ENCODE results near the gene HPN. TPM values are rescaled to one million over a fixed set of nuclear protein-coding genes. Genes with fewer than 3 reads are reported as not detected.

The HPN gene
- total and polyA plus RNA-seq, 2 of the 13 experiments (the other 11 are each of a cell fraction or from before 2014, with no cell fraction given), result 46.7 to 261 TPM

DNA sequence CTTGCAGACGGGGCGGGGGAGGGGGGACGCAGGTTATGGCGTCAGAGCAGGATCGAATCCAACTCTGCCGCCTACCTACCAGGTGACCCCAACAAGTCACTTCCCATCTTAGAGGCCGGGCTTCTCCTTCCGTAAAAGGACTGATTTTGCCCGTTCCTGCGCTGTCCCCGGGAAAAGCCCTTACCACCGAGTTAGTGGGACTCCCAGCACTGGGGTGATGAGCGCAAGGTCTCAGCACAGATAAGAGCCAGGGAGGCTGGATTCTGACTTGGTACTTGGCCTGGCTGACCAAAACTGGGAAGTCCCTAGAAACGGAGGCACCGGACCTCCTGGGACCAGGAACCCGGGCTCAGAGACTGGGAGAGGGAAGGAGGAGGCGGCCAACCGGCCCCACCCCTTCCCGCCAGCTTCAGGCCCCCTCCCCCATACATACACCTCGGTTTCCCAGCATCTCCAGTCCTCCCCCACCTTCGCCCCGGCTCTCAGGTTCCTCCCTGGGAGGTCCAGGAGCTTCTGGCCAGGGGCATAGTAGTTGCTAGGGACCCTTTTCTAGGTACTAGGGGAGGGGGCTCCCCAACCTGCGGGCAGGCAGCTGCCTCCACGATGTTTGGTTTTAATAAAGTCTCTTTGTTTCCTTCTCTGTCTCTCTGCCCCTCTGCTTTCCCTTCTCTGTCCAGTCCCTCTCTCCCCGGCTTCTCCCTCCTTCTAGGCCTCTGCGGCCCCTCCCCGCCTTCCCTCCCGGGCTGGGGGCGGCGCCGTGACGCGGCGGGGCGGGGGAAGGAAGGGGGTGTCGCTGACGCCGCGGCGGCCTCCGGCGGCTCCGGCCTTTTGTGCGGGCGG lies 41.8 kb upstream of the HPN start, which contains the start of gene GRAMD1A (continued):
- TF ChIP-seq, protein P1, sequence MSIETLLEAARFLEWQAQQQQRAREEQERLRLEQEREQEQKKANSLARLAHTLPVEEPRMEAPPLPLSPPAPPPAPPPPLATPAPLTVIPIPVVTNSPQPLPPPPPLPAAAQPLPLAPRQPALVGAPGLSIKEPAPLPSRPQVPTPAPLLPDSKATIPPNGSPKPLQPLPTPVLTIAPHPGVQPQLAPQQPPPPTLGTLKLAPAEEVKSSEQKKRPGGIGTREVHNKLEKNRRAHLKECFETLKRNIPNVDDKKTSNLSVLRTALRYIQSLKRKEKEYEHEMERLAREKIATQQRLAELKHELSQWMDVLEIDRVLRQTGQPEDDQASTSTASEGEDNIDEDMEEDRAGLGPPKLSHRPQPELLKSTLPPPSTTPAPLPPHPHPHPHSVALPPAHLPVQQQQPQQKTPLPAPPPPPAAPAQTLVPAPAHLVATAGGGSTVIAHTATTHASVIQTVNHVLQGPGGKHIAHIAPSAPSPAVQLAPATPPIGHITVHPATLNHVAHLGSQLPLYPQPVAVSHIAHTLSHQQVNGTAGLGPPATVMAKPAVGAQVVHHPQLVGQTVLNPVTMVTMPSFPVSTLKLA (IDR thresholded peaks at IDR 0.05), result no peak
- TF ChIP-seq ISL2 (CRISPR knock-in tag; IDR thresholded peaks at IDR 0.05) (no peak), ZFP82 (CRISPR knock-in tag; IDR thresholded peaks at IDR 0.05; ENCODE audit: borderline replicate concordance) (no peak), TP53 (CRISPR knock-in tag; conservative IDR thresholded peaks at IDR 0.05) (0 out of 2 replicates have a peak, but pooled peaks have one; percentile 29), EP300 (IDR thresholded peaks at IDR 0.05; ENCODE audit: low read depth in 2 of 2, low read length in 2 of 2) (0 out of 4 replicates have a peak, but pooled peaks of 1 of the 2 experiments have one; percentile 16), EP300 (CRISPR knock-in tag; IDR thresholded peaks at IDR 0.05; ENCODE audit: borderline replicate concordance) (no peak)
- TF ChIP-seq, protein P2, sequence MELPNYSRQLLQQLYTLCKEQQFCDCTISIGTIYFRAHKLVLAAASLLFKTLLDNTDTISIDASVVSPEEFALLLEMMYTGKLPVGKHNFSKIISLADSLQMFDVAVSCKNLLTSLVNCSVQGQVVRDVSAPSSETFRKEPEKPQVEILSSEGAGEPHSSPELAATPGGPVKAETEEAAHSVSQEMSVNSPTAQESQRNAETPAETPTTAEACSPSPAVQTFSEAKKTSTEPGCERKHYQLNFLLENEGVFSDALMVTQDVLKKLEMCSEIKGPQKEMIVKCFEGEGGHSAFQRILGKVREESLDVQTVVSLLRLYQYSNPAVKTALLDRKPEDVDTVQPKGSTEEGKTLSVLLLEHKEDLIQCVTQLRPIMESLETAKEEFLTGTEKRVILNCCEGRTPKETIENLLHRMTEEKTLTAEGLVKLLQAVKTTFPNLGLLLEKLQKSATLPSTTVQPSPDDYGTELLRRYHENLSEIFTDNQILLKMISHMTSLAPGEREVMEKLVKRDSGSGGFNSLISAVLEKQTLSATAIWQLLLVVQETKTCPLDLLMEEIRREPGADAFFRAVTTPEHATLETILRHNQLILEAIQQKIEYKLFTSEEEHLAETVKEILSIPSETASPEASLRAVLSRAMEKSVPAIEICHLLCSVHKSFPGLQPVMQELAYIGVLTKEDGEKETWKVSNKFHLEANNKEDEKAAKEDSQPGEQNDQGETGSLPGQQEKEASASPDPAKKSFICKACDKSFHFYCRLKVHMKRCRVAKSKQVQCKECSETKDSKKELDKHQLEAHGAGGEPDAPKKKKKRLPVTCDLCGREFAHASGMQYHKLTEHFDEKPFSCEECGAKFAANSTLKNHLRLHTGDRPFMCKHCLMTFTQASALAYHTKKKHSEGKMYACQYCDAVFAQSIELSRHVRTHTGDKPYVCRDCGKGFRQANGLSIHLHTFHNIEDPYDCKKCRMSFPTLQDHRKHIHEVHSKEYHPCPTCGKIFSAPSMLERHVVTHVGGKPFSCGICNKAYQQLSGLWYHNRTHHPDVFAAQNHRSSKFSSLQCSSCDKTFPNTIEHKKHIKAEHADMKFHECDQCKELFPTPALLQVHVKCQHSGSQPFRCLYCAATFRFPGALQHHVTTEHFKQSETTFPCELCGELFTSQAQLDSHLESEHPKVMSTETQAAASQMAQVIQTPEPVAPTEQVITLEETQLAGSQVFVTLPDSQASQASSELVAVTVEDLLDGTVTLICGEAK (IDR thresholded peaks at IDR 0.05), result no peak
- TF ChIP-seq, protein P2 (CRISPR knock-in tag; IDR thresholded peaks at IDR 0.05), result peak; percentile 21; the same call in 1 of the 2 replicates
- TF ChIP-seq, protein P3, sequence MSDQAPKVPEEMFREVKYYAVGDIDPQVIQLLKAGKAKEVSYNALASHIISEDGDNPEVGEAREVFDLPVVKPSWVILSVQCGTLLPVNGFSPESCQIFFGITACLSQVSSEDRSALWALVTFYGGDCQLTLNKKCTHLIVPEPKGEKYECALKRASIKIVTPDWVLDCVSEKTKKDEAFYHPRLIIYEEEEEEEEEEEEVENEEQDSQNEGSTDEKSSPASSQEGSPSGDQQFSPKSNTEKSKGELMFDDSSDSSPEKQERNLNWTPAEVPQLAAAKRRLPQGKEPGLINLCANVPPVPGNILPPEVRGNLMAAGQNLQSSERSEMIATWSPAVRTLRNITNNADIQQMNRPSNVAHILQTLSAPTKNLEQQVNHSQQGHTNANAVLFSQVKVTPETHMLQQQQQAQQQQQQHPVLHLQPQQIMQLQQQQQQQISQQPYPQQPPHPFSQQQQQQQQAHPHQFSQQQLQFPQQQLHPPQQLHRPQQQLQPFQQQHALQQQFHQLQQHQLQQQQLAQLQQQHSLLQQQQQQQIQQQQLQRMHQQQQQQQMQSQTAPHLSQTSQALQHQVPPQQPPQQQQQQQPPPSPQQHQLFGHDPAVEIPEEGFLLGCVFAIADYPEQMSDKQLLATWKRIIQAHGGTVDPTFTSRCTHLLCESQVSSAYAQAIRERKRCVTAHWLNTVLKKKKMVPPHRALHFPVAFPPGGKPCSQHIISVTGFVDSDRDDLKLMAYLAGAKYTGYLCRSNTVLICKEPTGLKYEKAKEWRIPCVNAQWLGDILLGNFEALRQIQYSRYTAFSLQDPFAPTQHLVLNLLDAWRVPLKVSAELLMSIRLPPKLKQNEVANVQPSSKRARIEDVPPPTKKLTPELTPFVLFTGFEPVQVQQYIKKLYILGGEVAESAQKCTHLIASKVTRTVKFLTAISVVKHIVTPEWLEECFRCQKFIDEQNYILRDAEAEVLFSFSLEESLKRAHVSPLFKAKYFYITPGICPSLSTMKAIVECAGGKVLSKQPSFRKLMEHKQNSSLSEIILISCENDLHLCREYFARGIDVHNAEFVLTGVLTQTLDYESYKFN (CRISPR knock-in tag; conservative IDR thresholded peaks at IDR 0.05), result no peak; the same call in 1 of the 2 replicates
- TF ChIP-seq, protein P4, sequence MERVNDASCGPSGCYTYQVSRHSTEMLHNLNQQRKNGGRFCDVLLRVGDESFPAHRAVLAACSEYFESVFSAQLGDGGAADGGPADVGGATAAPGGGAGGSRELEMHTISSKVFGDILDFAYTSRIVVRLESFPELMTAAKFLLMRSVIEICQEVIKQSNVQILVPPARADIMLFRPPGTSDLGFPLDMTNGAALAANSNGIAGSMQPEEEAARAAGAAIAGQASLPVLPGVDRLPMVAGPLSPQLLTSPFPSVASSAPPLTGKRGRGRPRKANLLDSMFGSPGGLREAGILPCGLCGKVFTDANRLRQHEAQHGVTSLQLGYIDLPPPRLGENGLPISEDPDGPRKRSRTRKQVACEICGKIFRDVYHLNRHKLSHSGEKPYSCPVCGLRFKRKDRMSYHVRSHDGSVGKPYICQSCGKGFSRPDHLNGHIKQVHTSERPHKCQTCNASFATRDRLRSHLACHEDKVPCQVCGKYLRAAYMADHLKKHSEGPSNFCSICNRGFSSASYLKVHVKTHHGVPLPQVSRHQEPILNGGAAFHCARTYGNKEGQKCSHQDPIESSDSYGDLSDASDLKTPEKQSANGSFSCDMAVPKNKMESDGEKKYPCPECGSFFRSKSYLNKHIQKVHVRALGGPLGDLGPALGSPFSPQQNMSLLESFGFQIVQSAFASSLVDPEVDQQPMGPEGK (CRISPR knock-in tag; IDR thresholded peaks at IDR 0.05), result peak; percentile 85
- TF ChIP-seq, protein P5, sequence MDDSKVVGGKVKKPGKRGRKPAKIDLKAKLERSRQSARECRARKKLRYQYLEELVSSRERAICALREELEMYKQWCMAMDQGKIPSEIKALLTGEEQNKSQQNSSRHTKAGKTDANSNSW (CRISPR knock-in tag; IDR thresholded peaks at IDR 0.05; ENCODE audit: borderline replicate concordance), result no peak
